Peyer's patch (tissue), 4 donors: ENCODE data around the gene B3GNT4.

Experiments used
- POLR2A ChIP-seq, 2 donors: fragments of 450-650 bp; IDR thresholded peaks; one replicate each; pipeline ENCODE4 v1.5.1; 2017; ENCODE audit warnings: antibody characterized with exemption in 2 of 2, mild to moderate bottlenecking in 2 of 2, moderate library complexity in 2 of 2
- TF ChIP-seq, protein P1 (sequence below), 6 experiments: fragments of 450-650 bp in 4 of 6; fragments of 200-600 bp in 2 of 6; sonication (generic) in 1 of 6; IDR thresholded peaks; one replicate each; pipeline ENCODE4 v1.5.1; 2017 to 2019; ENCODE audit warnings: antibody characterized with exemption in 6 of 6, mild to moderate bottlenecking in 3 of 6, moderate library complexity in 1 of 6

DNA sequence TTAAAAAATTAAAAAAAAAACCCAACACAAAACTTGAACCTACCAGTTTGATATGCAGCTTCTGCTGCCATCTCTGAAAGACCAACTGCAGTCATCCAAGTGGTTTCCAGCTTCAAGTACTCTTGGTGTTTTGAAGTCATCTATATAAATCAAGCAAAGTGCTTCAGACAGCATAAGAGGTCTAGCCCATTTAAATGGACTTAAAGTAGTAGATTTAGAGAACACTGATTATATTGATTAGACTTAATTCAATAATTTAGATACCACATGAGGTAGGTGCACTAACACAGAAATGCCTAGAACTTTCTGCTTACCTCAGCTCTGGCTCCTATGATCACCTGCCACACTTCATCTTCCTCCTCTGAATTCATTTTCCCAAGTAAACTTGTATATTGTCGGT, 12.9 kb downstream of the B3GNT4 start:
- TF ChIP-seq, protein P1, sequence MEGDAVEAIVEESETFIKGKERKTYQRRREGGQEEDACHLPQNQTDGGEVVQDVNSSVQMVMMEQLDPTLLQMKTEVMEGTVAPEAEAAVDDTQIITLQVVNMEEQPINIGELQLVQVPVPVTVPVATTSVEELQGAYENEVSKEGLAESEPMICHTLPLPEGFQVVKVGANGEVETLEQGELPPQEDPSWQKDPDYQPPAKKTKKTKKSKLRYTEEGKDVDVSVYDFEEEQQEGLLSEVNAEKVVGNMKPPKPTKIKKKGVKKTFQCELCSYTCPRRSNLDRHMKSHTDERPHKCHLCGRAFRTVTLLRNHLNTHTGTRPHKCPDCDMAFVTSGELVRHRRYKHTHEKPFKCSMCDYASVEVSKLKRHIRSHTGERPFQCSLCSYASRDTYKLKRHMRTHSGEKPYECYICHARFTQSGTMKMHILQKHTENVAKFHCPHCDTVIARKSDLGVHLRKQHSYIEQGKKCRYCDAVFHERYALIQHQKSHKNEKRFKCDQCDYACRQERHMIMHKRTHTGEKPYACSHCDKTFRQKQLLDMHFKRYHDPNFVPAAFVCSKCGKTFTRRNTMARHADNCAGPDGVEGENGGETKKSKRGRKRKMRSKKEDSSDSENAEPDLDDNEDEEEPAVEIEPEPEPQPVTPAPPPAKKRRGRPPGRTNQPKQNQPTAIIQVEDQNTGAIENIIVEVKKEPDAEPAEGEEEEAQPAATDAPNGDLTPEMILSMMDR (IDR thresholded peaks at IDR 0.05): no peak
- TF ChIP-seq POLR2A (IDR thresholded peaks at IDR 0.05): no peak
